ENCODE data around the gene RFTN2.
A peak's percentile ranks its signal among the peaks of the same experiment; 100 is the strongest.
"Not testable (repeated sequence)": the region's sequence is repeated elsewhere in the genome, so short reads cannot be mapped to it uniquely, and the experiment has no call there.

The RFTN2 gene

DNA sequence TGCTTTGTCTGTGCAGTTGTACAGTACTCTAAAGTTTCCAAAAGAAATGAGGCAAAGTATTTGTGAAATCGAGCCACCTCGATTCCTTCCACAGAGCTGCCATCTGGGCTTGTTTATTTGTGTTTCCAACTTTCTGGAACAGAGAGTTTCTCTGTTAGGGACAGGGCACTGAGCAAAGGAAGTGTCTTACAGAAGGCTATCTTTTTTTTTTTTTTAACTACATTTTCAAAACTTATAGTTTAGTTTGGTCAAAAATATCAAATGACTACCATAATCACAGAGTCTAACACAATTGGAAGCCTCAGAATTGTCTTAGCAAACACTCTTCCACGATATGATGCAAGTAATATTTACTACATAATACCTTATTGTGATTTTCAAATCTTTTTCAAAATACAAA is 796 bp downstream of the RFTN2 start:
- DNase-seq, result no peak

DNA sequence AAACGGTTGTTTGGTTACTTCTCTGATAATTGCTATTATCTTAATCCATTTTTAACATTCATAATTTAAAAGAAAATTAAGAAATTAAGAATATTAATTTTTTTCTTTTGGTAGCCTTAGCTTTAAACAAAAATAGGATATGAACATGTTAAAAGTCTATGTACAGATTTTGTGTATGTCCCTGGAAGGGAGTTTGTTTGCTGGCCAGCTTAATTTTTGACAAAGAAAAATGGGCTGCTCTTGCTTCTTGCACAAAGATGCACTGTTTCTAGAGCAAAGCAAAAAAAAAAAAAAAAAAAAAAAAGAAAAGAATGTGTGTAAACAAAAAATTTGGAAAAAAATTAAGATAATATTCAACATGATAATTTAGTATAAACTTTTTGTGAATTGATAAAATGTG is 1.3 kb downstream of the RFTN2 start:
- DNase-seq, result no peak

GRCh38 chr2:197673606-197674005 is 1.8 kb downstream of the RFTN2 start:
- DNase-seq, result no peak

DNA sequence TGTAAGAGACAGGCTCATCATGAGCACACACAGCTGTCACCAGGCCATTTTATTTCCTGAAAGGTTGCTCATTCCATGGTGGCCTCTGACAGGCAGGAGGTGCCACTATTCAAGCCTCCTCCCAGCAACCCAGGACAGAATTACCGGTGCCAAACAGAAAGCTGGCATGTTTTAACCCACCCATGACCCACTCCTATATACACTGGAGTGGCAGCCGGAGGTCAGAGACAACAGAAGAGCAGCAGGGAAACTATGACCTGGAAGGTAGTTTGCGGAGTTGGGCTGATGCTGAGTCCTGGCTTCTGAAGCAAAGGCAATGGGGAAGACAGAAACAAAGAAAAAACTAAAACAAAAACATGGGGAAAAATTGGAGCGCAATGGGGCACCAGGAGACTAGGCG is 2.3 kb downstream of the RFTN2 start:
- DNase-seq, result no peak

GRCh38 chr2:197672371-197672893 is 3.0 kb downstream of the RFTN2 start:
- DNase-seq, result no peak

DNA sequence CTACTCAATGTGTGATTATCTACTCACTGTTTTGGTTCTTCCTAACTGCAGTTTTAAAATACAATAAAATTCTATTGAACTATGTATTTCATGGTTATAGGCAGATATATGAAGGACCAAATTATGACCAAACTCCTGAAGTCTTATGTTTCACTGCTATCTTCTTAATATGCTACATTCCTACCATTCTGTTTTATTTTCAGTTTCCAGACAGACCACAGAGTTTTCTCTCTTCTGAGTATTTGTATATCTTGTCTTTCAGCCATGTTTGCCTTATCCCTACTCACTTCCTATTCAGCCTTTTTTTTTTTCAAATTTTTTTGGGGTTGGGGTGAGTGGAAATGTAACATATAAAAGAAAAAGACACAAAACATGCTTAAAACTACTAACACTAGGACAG is 6.3 kb downstream of the RFTN2 start:
- DNase-seq, result no peak

DNA sequence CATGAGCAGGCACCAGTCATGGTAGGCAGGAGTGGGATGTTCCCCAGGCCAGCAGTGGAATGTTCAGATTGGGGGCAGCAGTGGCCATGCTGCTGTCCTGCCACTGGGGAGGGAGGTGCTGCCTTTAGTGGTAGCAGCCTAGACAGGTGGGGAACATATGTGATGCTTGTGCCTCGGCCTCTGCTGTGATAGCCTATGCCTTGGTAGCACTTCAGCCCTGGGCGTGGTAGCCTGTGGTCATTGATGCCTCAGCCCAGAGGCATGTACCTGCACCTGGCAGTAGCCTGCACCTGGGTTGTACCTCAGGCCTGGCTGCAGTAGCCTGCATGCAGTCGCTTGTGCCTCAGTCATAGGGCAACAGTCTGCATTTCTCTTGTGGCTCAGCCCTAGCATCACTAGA is 7.1 kb downstream of the RFTN2 start:
- DNase-seq, result no peak

DNA sequence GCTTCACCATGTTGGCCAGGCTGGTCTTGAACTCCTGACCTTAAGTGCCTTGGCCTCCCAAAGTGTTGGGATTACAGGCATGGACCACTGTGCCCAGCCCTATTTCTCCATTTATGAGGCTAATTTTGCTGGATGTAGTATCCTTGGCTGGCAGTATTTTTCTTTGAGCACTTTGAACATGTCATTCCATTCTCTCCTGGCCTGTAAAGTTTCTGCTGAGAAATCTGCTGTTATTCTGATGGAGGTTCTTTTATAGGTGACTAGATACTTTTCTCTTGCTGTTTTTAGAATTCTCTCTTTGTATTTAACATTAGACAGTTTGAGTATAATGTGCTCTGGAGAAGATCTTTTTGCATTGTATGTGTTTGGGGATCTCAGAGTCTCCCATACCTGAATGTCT is 9.1 kb downstream of the RFTN2 start:
- DNase-seq, result no peak

DNA sequence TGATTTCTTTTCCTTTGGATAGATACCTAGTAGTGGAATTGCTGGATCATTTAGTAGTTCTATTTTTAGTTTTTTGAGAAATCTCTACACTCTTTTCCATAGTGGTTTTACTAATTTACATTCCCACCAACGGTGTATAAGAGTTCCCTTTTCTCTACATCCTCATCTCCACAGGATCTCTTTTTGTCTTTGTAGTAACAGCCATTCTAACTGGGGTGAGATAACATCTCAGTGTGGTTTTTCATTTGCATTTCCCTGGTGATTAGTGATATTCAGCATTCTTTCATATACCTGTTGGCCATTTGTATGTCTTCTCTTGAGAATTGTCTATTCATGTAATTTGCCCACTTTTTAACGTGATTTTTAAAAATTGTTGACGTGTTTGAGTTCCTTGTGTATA is 13.8 kb downstream of the RFTN2 start:
- no peak for DNase-seq

GRCh38 chr2:197657562-197657961 is 17.8 kb downstream of the RFTN2 start:
- DNase-seq, result no peak

DNA sequence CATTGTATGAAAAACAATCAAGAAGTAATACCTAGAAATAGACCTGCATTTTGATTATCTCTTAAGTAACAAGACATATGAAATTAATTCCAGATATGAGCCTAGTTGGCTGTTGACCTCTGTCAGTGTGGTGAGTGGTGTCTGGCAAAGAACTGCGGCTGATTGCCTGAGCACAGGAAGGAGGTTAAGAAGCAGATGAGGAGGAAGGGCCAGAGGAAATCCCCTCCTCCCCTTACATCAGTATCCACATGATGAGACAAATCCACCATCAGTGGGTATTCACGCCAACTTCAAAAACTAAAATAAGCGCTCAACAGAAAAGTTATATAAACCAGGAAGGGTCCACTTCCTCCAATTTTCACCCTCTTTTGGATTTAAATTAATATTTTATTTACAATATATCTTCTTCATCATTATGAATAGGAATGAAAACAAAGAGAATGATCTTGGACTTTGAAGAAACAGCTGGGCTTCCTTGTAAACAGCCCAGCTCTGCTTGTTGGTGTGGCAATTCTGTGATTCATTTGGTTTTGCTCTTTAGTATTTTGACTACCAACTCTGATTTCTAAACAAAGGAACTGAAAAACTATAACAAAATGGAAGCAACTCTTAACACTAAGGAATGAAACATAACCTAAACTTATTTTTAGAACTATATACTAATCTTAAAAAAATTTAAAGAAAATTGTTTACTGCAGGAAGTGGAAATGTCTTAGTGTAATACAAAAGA is 27.3 kb downstream of the RFTN2 start:
- no peak for DNase-seq

GRCh38 chr2:197641666-197642065 is 33.7 kb downstream of the RFTN2 start:
- no peak for DNase-seq

- DNase-seq, result not testable (repeated sequence)
Measured at GRCh38 chr2:197640571-197641122, 34.7 kb downstream of the RFTN2 start.

DNA sequence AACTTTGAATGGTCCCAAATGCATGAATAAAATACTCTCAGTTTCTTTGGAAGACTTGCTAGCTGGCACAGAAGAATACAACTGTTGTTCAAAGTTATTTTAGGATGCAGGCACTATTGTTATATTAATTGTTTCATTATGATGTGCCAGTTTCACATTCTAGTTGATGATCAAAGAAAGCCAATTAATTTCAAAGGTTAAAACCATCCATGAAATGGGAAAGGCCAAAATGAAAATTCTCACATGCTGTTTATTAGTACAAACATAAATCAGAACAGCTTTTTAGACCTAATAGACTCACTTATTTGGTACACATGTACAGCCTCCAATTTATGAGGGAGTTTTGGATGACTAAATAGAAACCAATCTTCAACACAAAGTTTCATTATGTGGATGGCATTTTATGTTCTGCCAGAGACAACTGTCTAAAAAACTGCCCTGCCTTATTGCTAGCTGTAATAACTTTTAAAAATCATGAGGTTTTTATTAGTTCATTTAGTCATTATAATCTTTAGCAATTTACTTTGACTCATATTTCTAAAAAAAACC is 42.2 kb downstream of the RFTN2 start:
- DNase-seq, result no peak

GRCh38 chr2:197628043-197628500 is 47.3 kb downstream of the RFTN2 start:
- DNase-seq, result no peak

GRCh38 chr2:197626965-197627625 is 48.3 kb downstream of the RFTN2 start:
- peak; percentile 4 for DNase-seq

GRCh38 chr2:197620133-197620532 is 55.3 kb downstream of the RFTN2 start:
- no peak for DNase-seq

DNA sequence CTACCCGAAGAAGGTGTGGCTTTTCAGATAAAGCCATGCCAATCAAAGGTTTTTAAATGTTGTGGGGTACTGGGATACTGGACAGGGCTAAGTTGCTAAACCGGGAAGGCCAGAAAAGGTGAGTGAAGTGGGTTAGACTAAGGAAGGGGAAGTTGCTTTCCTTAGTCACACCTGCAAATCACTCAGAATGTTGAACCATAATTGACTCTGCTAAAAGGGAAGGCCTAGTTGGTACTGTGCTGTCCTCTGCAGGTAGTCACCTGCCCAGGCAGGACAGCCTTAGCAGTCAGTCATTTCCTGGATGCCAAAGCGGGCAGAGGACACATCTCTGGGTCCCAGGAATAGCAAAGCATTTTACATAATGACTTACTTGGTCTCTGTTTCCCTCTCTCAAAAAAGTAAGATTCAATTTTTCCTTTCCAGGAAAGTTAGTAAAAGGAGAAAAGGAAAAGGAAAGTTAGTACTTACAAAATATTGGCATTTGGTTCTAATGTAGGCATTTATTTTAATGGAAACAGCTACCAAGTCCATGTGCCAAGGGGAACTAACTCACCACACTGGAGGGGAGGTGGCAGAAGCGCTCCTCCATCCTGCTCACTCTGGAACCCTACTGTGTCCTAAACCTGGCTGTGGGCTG is 60.3 kb downstream of the RFTN2 start:
- DNase-seq, result peak; percentile 21

DNA sequence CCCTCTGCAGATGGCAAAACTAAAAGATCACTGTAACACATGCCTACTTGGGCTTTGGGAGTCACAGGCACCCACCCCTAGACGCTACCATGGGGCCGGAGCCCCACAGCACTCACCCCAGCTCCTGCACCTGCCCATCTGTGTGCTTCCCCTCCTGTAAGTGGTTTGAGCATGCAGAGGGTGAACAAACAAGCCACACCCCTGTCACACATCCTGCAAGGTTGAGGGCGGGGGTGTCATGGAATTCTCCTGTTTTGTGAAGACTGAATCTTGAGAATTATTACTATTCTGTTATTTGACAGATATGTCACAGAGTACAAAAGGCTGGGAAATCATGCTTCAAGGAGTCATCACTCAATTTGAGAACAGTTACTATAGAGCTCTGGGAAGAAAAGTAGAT is 60.9 kb downstream of the RFTN2 start:
- DNase-seq, result no peak

DNA sequence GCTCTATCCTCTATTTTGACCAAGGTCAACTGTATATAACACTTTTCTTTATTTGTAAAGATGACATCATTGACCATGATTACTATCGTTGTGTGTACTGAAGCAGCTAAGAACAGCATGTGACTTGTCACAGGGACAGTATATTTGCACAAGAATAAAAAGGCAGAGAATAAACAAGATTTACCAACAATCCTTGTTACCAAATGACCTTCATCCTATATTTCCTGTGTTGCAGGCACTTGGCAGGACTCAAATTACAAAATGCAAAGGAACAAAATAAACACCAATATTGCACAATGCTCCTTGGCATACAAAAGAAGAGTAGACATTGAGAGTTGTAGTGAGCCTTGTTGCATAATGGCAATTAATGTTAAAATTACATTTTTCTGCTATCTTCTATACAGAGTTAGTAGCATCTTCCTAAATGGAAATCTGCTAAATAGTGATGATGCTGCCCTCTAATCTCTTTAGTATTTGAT is 61.8 kb downstream of the RFTN2 start:
- no peak for DNase-seq

DNA sequence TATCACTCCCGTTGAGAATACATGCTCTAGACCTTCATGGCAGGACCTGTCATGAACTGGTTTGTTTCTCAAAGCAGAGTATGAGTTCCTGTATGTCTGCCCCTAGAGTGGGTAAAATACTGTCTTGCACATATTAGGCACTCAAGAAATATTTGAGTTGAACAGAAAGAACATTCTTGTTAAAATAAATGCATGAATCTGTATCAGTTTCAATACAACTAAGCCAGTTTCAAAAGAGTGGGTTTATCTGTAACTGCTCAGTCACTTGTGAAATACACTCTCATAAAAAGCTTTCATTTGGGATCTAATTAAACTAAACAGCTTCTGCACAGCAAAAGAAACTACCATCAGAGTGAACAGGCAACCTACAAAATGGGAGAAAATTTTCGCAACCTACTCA is 69.2 kb downstream of the RFTN2 start:
- DNase-seq, result no peak

DNA sequence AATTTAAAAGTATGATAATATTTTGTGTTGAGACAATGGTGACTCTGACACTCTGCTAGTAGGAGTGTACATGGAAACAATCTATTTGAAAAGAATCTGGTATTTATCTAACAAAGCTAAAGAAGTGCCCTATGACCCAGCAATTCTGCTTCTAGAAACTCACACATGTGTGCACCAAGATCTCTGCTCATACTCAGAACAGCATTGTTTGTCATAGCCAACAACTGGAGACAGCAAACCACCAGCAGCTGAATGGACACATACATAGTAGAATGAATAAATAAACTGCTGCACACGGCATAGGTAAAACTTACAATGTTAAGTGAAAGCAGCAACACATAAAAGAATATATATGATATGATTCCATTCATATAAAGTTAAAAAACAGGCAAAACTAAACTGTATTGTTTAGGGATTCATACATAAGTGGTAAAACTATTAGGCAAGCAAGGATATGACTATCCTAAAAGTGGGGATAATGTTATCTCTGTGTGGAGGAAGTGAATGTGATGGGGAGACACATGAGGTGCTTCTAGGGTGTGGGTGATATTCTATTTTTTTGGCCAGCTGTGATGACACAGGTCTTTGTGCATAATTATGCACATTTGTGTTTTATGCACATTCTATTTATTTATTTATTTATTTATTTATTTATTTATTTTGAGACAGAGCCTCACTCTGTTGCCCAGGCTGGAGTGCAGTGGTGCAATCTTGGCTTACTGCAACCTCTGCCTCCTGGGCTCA is 71.1 kb downstream of the RFTN2 start:
- no peak for DNase-seq

Data from RPMI8226 (cell line).